Measurements from ENCODE around the gene PDGFD. TPM values are rescaled to one million over a fixed set of nuclear protein-coding genes. Genes with fewer than 3 reads are reported as not detected.
"Not testable (repeated sequence)": the region's sequence is repeated elsewhere in the genome, so short reads cannot be mapped to it uniquely, and the experiment has no call there.

PDGFD gene
- total and polyA plus RNA-seq, 4 experiments from 2014 or later, result 0.10 TPM; not detected in 3

DNA sequence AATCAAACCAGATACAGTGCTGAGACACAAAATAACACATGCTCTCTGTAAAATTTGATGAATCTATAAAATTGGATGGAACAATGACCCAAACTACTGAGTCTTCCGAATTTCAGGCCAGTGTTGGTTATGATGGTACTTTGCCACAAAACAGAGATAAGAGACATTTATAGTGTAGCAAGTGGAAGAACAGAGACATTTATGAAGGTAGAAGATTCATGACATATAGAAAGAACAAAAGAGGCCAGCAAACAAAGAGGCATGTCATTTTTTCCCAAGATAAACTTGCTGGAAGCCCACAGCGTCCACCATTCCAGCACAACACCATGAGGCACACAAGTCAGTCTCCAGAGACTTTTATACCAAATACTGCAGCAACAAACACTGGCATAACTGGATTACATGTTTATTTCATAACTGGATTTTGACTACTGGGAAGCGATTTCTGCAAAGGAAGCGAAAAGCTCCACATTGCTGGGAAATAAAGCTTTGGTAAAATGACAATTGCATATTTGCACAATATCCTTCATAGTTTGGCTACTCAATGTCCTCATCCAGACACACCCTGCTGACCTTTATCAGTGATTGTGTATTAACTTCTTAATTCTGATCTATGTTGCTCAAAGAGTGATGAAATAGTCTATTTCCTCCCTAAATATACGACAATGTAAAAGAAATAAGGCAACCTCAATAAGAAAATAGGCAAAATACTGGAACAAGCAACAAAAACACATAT is 110.0 kb downstream of the PDGFD start:
- H3K27ac Mint-ChIP-seq, result no peak overlapping the region
- peaks cover 0 to 3% of the 10 kb centered on the region in 2 donors for H3K27me3 Mint-ChIP-seq
- no peaks in the 10 kb centered on the region for H3K9me3 ChIP-seq (ENCODE audit: control insufficient read depth in 1 of 2, low read length in 2 of 2)
- peaks cover 0 to 3% (median 0%) of the 10 kb centered on the region in 8 donors for H3K9me3 Mint-ChIP-seq
- H3K4me3 Mint-ChIP-seq, result no peak overlapping the region
- H3K4me1 ChIP-seq (ENCODE audit: insufficient read depth, low read length), result no peaks in the 10 kb centered on the region
- H3K27me3 ChIP-seq (ENCODE audit: insufficient read depth, low read length), result no peaks in the 10 kb centered on the region
- no peaks in the 10 kb centered on the region for H3K36me3 Mint-ChIP-seq
- H3K36me3 ChIP-seq (ENCODE audit: insufficient read depth, low read length), result no peaks in the 10 kb centered on the region
- ChIA-PET CTCF (ENCODE audit: partially characterized antibody) (no interaction called here), POLR2A (ENCODE audit: partially characterized antibody) (no interaction called here)
- no peaks in the 10 kb centered on the region for H3K4me1 Mint-ChIP-seq
- DNase-seq, result no peak
- no peak overlapping the region for H3K27ac ChIP-seq (ENCODE audit: low read depth, low read length)
- intact Hi-C loops (cut with micrococcal nuclease), result no loop called here
- no peak overlapping the region for H3K4me3 ChIP-seq (ENCODE audit: low read length in 2 of 2)

DNA sequence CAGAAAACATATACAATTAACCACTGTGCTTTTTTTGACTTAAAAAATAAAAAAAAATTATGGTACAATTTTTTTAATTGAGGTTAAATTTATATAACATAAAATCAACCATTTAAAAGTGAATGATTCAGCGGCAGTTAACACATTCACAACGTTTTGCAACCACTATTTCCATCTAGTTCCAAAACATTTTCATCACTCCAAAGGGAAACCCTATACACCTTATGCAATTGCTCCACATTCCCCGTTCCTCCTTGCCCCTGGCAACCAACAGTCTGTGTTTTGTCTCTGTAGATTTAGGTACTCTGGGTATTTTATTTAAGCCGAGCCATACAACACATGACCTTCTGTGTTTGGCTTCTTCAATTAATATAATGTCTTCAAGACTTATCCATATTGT is 112.2 kb downstream of the PDGFD start:
- H3K4me1 Mint-ChIP-seq, result no peaks in the 10 kb centered on the region
- Histone ChIP-seq H3K4me1 (ENCODE audit: insufficient read depth, low read length) (no peaks in the 10 kb centered on the region), H3K27ac (ENCODE audit: low read depth, low read length) (no peak overlapping the region), H3K27me3 (ENCODE audit: insufficient read depth, low read length) (no peaks in the 10 kb centered on the region), H3K4me3 (ENCODE audit: low read length in 2 of 2) (no peak overlapping the region), H3K9me3 (ENCODE audit: control insufficient read depth in 1 of 2, low read length in 2 of 2) (no peaks in the 10 kb centered on the region), H3K36me3 (ENCODE audit: insufficient read depth, low read length) (no peaks in the 10 kb centered on the region)
- H3K4me3 Mint-ChIP-seq, result no peak overlapping the region
- peaks cover 0 to 3% (median 0%) of the 10 kb centered on the region in 8 donors for H3K9me3 Mint-ChIP-seq
- intact Hi-C loops (cut with micrococcal nuclease), result no loop called here
- H3K27ac Mint-ChIP-seq, result no peak overlapping the region
- H3K27me3 Mint-ChIP-seq, result peaks cover 0 to 3% of the 10 kb centered on the region in 2 donors
- DNase-seq, result no peak
- ChIA-PET CTCF (ENCODE audit: partially characterized antibody) (no interaction called here), POLR2A (ENCODE audit: partially characterized antibody) (no interaction called here)
- H3K36me3 Mint-ChIP-seq, result no peaks in the 10 kb centered on the region

- Mint-ChIP-seq H3K4me1 (no peaks in the 10 kb centered on the region), H3K36me3 (no peaks in the 10 kb centered on the region), H3K27me3 (peaks cover 0 to under 1% of the 10 kb centered on the region in 2 donors), H3K4me3 (no peak overlapping the region), H3K27ac (no peak overlapping the region), H3K9me3 (peaks cover 0 to 4% (median 0%) of the 10 kb centered on the region in 8 donors)
- ChIA-PET CTCF (ENCODE audit: partially characterized antibody) (no interaction called here), POLR2A (ENCODE audit: partially characterized antibody) (no interaction called here)
- Histone ChIP-seq H3K4me3 (ENCODE audit: low read length in 2 of 2) (no peak overlapping the region), H3K27ac (ENCODE audit: low read depth, low read length) (no peak overlapping the region), H3K9me3 (ENCODE audit: control insufficient read depth in 1 of 2, low read length in 2 of 2) (no peaks in the 10 kb centered on the region), H3K27me3 (ENCODE audit: insufficient read depth, low read length) (no peaks in the 10 kb centered on the region), H3K4me1 (ENCODE audit: insufficient read depth, low read length) (no peaks in the 10 kb centered on the region), H3K36me3 (ENCODE audit: insufficient read depth, low read length) (no peaks in the 10 kb centered on the region)
- no peak for DNase-seq
- intact Hi-C loops (cut with micrococcal nuclease), result no loop called here
Measured at GRCh38 chr11:104049116-104049515, 114.8 kb downstream of the PDGFD start.

- H3K4me3 ChIP-seq (ENCODE audit: low read length in 2 of 2); H3K9me3 Mint-ChIP-seq; H3K27me3 ChIP-seq (ENCODE audit: insufficient read depth, low read length); DNase-seq; H3K4me1 Mint-ChIP-seq; H3K9me3 ChIP-seq (ENCODE audit: control insufficient read depth in 1 of 2, low read length in 2 of 2); intact Hi-C loops (cut with micrococcal nuclease); H3K4me1 ChIP-seq (ENCODE audit: insufficient read depth, low read length); H3K36me3 Mint-ChIP-seq; CTCF ChIA-PET (ENCODE audit: partially characterized antibody); H3K27ac Mint-ChIP-seq; POLR2A ChIA-PET (ENCODE audit: partially characterized antibody); H3K27ac ChIP-seq (ENCODE audit: low read depth, low read length); H3K4me3 Mint-ChIP-seq; H3K36me3 ChIP-seq (ENCODE audit: insufficient read depth, low read length); H3K27me3 Mint-ChIP-seq: not testable (repeated sequence)
Measured at GRCh38 chr11:104046858-104047257, 117.1 kb downstream of the PDGFD start.

DNA sequence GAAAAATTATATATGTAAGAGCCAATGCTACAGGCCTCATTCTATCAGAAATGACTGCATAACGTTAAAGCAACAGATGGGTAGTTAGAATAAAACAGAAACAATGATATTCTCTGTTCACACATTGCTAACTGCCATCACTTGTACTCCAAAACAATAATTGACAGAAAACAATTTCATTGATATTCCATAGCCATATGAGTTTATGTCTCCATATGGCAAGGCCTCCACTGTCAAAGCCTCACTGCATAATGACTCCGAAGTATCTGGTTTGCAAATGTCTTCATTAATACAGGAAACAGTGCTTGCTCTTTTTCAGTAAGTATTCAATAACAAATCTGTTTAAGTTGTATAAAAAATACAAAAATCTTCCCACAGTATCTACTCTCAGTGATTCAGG is 117.6 kb downstream of the PDGFD start:
- H3K9me3 ChIP-seq (ENCODE audit: control insufficient read depth in 1 of 2, low read length in 2 of 2), result no peaks in the 10 kb centered on the region
- no peaks in the 10 kb centered on the region for H3K36me3 Mint-ChIP-seq
- no peaks in the 10 kb centered on the region for H3K27me3 Mint-ChIP-seq
- H3K27ac ChIP-seq (ENCODE audit: low read depth, low read length), result no peak overlapping the region
- no peak overlapping the region for H3K4me3 ChIP-seq (ENCODE audit: low read length in 2 of 2)
- no peaks in the 10 kb centered on the region for H3K27me3 ChIP-seq (ENCODE audit: insufficient read depth, low read length)
- CTCF ChIA-PET (ENCODE audit: partially characterized antibody), result no interaction called here
- no peak for DNase-seq
- POLR2A ChIA-PET (ENCODE audit: partially characterized antibody), result no interaction called here
- intact Hi-C loops (cut with micrococcal nuclease), result no loop called here
- H3K4me1 ChIP-seq (ENCODE audit: insufficient read depth, low read length), result no peaks in the 10 kb centered on the region
- H3K4me3 Mint-ChIP-seq, result no peak overlapping the region
- H3K27ac Mint-ChIP-seq, result no peak overlapping the region
- no peaks in the 10 kb centered on the region for H3K36me3 ChIP-seq (ENCODE audit: insufficient read depth, low read length)
- H3K9me3 Mint-ChIP-seq, result peaks cover 0 to 4% (median 0%) of the 10 kb centered on the region in 8 donors
- H3K4me1 Mint-ChIP-seq, result no peaks in the 10 kb centered on the region

GRCh38 chr11:104043678-104044239 is 120.2 kb downstream of the PDGFD start:
- H3K27ac Mint-ChIP-seq, result no peak overlapping the region
- H3K36me3 Mint-ChIP-seq, result no peaks in the 10 kb centered on the region
- intact Hi-C loops (cut with micrococcal nuclease), result no loop called here
- no peaks in the 10 kb centered on the region for H3K4me1 Mint-ChIP-seq
- no peak overlapping the region for H3K4me3 Mint-ChIP-seq
- H3K27me3 Mint-ChIP-seq, result no peaks in the 10 kb centered on the region
- Histone ChIP-seq H3K27ac (ENCODE audit: low read depth, low read length) (no peak overlapping the region), H3K36me3 (ENCODE audit: insufficient read depth, low read length) (no peaks in the 10 kb centered on the region), H3K9me3 (ENCODE audit: control insufficient read depth in 1 of 2, low read length in 2 of 2) (no peaks in the 10 kb centered on the region), H3K4me1 (ENCODE audit: insufficient read depth, low read length) (no peaks in the 10 kb centered on the region), H3K4me3 (ENCODE audit: low read length in 2 of 2) (no peak overlapping the region), H3K27me3 (ENCODE audit: insufficient read depth, low read length) (no peaks in the 10 kb centered on the region)
- ChIA-PET CTCF (ENCODE audit: partially characterized antibody) (no interaction called here), POLR2A (ENCODE audit: partially characterized antibody) (no interaction called here)
- no peak for DNase-seq
- peaks cover 0 to 6% (median 0%) of the 10 kb centered on the region in 8 donors for H3K9me3 Mint-ChIP-seq

GRCh38 chr11:104043142-104043541 is 120.8 kb downstream of the PDGFD start:
- H3K27ac ChIP-seq (ENCODE audit: low read depth, low read length), result no peak overlapping the region
- no peaks in the 10 kb centered on the region for H3K27me3 ChIP-seq (ENCODE audit: insufficient read depth, low read length)
- intact Hi-C loops (cut with micrococcal nuclease), result no loop called here
- Mint-ChIP-seq H3K4me1 (no peaks in the 10 kb centered on the region), H3K36me3 (no peaks in the 10 kb centered on the region), H3K4me3 (no peak overlapping the region), H3K27ac (no peak overlapping the region), H3K9me3 (peaks cover 0 to 6% (median 0%) of the 10 kb centered on the region in 8 donors), H3K27me3 (no peaks in the 10 kb centered on the region)
- no peaks in the 10 kb centered on the region for H3K9me3 ChIP-seq (ENCODE audit: control insufficient read depth in 1 of 2, low read length in 2 of 2)
- H3K4me1 ChIP-seq (ENCODE audit: insufficient read depth, low read length), result no peaks in the 10 kb centered on the region
- no peak for DNase-seq
- no peak overlapping the region for H3K4me3 ChIP-seq (ENCODE audit: low read length in 2 of 2)
- no peaks in the 10 kb centered on the region for H3K36me3 ChIP-seq (ENCODE audit: insufficient read depth, low read length)
- CTCF ChIA-PET (ENCODE audit: partially characterized antibody), result no interaction called here
- POLR2A ChIA-PET (ENCODE audit: partially characterized antibody), result no interaction called here

Data from CD4-positive, alpha-beta memory T cell (primary cell).